ENCODE data around the gene SPAG9.

- TF ChIP-seq CTCF (conservative IDR thresholded peaks at IDR 0.05; ENCODE audit: low read depth in 2 of 2) (no peak), EZH2phosphoT487 (IDR thresholded peaks at IDR 0.05; ENCODE audit: unreplicated experiment) (no peak), POLR2AphosphoS5 (IDR thresholded peaks at IDR 0.05; ENCODE audit: low read depth) (no peak), NANOG (IDR thresholded peaks at IDR 0.05; ENCODE audit: borderline replicate concordance) (no peak), ZNF114 (CRISPR knock-in tag; IDR thresholded peaks at IDR 0.05) (no peak)
- TF ChIP-seq, protein P1, sequence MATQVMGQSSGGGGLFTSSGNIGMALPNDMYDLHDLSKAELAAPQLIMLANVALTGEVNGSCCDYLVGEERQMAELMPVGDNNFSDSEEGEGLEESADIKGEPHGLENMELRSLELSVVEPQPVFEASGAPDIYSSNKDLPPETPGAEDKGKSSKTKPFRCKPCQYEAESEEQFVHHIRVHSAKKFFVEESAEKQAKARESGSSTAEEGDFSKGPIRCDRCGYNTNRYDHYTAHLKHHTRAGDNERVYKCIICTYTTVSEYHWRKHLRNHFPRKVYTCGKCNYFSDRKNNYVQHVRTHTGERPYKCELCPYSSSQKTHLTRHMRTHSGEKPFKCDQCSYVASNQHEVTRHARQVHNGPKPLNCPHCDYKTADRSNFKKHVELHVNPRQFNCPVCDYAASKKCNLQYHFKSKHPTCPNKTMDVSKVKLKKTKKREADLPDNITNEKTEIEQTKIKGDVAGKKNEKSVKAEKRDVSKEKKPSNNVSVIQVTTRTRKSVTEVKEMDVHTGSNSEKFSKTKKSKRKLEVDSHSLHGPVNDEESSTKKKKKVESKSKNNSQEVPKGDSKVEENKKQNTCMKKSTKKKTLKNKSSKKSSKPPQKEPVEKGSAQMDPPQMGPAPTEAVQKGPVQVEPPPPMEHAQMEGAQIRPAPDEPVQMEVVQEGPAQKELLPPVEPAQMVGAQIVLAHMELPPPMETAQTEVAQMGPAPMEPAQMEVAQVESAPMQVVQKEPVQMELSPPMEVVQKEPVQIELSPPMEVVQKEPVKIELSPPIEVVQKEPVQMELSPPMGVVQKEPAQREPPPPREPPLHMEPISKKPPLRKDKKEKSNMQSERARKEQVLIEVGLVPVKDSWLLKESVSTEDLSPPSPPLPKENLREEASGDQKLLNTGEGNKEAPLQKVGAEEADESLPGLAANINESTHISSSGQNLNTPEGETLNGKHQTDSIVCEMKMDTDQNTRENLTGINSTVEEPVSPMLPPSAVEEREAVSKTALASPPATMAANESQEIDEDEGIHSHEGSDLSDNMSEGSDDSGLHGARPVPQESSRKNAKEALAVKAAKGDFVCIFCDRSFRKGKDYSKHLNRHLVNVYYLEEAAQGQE (IDR thresholded peaks at IDR 0.05; ENCODE audit: unreplicated experiment): no peak
Measured at GRCh38 chr17:51065466-51065865, 55.2 kb downstream of the SPAG9 start.
